PC-9 (cell line): Measurements from ENCODE around the gene HAPLN2.

Source experiments
- EZH2 ChIP-seq: fragments of 200-600 bp; sonication (generic); IDR thresholded peaks from 2 replicates; pipeline ENCODE4 v1.8.0; 2017; ENCODE audit warnings: antibody characterized with exemption, low read depth
- TF ChIP-seq, protein P1 (sequence below): fragments of 200-600 bp; sonication (generic); conservative IDR thresholded peaks from 2 replicates; pipeline ENCODE4 v1.6.1; 2017; ENCODE audit warnings: mixed run types, antibody characterized with exemption, mild to moderate bottlenecking, moderate library complexity

DNA sequence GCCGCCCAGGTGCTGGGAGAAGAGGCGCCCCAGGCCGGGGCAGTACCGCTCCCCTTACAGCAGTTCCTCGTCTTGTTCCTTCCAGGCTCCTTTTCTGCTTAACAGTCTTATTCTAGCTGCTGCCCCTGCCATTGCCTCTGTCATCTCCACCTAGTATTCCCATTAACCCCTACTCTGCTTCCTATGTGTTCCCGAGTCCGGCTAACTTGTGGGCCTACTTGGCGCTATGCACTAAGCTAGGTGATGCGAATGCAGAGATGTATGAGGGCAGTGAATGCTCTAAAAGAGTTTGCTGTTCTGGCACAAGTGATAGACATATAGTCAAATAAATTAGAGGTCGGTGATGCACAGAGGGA is 46.6 kb upstream of the HAPLN2 start:
- TF ChIP-seq, protein P1, sequence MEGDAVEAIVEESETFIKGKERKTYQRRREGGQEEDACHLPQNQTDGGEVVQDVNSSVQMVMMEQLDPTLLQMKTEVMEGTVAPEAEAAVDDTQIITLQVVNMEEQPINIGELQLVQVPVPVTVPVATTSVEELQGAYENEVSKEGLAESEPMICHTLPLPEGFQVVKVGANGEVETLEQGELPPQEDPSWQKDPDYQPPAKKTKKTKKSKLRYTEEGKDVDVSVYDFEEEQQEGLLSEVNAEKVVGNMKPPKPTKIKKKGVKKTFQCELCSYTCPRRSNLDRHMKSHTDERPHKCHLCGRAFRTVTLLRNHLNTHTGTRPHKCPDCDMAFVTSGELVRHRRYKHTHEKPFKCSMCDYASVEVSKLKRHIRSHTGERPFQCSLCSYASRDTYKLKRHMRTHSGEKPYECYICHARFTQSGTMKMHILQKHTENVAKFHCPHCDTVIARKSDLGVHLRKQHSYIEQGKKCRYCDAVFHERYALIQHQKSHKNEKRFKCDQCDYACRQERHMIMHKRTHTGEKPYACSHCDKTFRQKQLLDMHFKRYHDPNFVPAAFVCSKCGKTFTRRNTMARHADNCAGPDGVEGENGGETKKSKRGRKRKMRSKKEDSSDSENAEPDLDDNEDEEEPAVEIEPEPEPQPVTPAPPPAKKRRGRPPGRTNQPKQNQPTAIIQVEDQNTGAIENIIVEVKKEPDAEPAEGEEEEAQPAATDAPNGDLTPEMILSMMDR: no peak
- no peak for TF ChIP-seq EZH2
